Stimulated activated CD4-positive, alpha-beta T cell treated with anti-CD3 and anti-CD28 coated beads, Interleukin-2, amount 100 ng/mL, for 4 hours (primary cell): ENCODE results near the gene CRB1.
A peak's percentile ranks its signal among the peaks of the same experiment; 100 is the strongest.

Experiments used
- DNase-seq: peaks from one replicate; pipeline ENCODE4 v3.0.0-alpha.2; 2020; ENCODE audit warnings: low read depth

CRB1 gene

DNA sequence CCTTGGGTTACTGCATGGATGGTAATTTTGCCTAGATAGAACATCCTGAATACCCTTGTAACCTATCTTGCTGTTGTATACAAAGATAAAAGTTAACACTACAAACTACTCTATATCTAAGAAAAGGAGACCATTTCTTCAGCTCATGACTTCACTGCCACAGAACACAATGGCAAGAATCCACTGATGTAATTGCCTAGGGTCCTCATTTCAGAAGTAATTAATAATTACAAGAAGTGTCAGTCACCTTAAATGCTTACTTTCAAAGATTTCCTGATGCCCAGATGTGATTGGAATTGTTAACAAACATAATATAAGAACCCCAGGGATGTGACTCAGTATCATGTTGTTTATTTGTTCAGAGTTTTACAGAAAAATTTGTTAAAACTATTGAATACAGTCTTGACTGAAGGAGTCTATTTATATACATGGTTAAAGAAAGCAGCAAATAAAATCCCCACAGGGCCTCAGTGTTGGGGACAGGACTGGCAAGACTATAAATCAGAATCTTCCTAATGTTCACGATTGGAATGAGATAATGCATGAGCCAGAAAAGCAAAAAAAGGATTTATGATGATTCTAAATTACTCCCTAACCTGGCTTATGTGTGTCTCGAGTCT is 83.9 kb downstream of the CRB1 start:
- no peak for DNase-seq

DNA sequence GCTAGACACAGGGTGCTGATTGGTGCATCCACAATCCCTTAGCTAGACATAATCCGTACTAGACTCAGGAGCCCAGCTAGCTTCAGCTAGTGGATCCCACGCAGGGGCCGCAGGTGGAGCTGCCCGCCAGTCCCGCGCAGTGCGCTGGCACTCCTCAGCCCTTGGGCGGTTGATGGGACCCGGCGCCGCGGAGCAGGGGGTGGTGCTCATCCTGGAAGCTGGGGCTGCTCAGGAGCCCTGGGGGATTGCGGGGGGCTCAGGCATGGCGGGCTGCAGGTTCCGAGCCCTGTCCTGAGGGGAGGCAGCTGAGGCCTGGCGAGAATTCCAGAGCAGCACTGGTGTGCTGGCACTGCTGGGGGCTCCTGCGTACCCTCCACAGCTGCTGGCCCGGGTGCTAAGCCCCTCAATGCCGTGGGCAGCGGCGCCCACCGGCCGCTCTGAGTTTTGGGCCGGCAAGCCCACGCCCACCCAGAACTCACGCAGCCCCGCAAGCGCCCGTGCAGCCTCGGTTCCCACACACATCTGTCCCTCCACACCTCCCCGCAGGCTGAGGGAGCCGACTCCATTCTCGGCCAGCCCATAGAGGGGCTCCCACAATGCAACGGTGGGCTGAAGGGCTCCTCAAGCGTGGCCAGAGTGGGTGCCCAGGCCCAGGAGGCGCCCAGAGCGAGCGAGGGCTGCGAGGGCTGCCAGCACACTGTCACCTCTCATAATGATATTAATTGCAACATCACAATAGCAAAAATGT is 87.4 kb downstream of the CRB1 start:
- no peak for DNase-seq

DNA sequence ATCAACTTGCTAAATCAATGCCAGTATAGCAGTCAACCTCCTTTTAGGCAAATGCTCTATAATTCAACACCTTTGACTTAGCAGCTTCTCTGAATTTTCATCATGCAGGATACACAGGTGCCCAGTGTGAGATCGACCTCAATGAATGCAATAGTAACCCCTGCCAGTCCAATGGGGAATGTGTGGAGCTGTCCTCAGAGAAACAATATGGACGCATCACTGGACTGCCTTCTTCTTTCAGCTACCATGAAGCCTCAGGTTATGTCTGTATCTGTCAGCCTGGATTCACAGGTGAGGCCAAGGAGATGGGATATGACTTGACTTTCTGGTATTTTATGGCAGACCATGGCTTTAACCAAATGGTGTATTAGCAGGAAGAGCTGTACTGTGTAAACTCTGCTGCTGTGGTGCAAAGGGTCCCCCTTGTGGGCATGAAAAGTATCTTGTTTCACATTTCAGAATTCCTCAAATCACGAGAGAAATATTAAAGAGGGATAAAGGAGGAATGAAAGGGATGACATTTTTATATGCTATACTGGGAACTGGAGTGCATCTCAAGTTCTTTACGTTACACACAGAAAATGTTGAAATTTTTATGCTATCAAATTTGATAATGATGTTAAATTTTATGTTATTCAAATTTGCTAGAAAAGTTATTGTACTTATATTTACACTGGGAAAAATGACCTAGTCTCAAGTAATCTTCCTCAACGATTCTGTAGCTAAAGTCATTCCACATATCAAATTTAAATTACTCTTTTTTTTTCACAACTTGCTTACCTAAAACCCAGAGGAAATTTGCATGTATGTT is 88.9 kb downstream of the CRB1 start:
- no peak for DNase-seq

DNA sequence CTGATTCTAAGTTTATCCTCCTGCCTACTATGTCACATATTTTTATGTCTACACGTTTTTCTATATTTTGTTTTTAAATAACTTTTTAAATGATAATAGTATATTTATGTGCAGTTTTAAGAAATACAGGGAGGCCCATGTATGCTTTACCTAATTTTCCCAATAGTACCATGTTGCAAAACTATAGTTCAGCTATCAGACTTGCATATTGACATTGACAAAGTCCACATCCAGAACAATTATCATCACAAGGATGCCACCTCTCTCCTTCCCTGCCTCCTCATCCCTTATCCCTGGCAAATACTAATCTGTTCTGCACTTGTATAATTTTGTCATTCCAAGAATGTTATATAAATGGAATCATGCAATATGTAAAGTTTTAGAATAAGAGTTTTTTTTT is 90.9 kb downstream of the CRB1 start:
- no peak for DNase-seq

DNA sequence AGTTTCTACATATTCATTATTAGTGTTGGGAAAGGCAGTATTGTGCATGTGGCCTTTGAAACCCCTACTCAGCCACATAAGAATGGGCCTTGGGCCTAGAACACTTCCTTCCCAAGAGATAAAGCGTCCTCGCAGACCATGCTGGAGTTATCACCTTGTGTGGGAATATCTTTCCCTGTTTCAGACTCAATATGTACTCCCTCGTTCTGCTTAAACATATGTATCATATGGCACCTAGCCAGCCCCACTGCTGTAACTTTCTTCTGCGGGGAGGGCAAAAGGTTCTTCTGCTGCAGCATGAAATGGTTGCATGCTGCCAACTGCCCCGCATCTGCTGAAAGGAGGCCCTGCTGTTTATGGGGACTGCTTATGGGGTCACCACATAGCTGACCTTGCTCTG is 92.0 kb downstream of the CRB1 start:
- no peak for DNase-seq

DNA sequence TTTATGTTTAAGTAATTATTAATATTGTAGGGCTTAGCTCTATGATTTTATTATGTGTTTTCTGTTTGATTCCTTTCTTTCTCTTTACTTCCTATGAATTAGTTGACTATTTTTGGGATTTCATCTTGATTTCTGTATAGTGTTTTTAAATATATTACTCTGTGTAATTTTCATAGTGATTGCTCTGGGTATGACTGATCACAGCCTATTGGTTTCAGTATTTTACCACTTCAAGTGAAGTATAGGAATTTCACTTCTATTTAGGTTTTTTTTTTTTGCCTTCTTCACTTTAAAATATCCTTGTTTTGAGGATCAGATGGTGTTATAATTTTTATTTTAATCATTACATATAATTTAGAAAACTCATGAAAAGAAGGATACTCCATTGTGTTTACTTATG is 94.8 kb downstream of the CRB1 start:
- no peak for DNase-seq

DNA sequence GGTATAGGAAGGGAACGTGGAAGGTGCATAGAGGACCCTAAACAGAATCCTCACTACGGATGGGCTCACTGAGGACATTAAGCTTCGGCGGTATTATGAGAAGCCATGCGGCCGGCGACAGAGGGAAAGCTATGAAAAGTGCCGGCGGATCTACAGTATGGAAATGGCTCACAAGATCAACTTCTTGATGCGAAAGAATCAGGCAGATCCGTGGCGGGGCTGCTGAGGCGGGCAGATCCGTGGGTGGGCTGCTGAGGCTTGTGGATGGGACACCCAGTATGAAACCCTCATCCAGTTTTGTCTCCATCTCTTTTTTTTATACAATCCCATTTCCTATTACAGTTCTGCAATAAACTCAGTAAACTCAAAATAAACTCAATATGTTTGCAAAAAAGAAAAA is 95.8 kb downstream of the CRB1 start:
- no peak for DNase-seq

DNA sequence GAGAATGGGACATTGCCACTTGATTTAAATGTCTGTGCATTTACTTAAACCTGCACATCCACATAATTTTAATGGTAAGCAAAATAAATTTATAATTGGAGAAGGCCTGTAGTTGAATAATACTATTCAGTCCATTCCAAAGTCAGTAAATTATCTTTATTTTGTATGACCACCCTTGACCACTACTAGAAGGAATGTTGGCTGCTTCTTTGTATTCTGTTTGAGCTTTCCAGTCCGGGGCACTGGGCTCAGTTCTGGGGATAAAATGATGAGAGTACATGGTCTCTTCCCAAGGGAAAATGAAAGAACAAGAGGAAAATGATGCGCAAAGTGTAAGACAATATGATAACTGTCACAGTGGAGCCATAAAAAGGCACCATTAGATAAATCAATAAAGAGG is 98.9 kb downstream of the CRB1 start:
- DNase-seq, result no peak

DNA sequence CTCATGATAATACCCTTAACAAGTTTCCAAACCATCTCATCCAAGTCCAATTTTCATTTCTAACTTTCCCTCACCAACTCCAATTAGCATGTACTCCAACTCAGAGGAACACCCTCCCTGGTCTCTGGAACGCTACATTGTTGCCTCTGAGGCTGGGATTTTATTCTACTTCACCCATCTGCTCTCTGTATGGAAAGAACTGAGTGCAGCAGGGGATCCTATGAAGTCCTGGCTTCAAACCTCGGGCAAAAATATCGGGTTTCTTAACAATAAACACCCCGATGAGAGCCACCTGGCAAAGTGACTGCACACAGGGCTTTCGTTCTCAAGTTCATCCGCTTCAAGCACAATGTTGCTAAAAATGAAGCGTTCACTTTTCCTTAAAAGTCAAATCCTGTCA is 99.6 kb downstream of the CRB1 start:
- DNase-seq, result no peak

DNA sequence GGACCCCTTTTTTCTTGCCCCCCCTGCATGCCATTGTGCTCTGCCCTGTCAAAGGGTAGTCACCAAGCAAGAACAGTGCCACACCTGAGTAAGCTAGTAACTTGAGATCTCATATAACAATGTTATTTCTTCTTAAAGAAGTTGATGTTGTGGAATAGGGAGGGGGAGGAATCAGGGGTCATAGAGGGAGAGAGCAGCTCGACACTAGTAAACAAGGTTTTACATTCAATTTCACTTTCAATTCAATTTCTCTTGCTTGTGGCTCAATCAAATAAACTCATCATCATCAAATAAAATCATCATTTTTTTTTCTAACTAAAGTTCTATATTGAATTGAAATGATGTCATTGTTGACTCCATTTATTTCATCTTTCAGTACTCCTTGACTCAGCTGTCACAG is 106.4 kb downstream of the CRB1 start:
- DNase-seq, result no peak

DNA sequence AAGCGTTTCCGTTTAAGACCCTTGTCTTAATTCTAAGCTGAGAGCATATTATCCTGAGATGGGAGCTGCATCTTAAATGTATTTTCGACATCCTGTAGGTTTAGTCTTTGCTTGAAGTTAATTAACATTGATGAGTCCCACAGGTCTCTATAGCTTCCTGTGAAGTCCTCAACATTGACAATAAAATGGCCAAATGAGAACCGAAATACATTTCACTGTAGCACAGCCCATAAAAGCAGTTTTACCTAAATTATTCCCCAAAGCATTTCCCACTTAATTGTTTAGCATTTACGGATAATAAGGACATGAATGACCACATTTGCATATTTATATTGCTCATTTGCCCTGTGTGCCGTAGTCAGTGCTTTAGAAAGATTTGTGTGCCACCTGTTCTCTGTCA is 116.4 kb downstream of the CRB1 start:
- DNase-seq, result no peak

DNA sequence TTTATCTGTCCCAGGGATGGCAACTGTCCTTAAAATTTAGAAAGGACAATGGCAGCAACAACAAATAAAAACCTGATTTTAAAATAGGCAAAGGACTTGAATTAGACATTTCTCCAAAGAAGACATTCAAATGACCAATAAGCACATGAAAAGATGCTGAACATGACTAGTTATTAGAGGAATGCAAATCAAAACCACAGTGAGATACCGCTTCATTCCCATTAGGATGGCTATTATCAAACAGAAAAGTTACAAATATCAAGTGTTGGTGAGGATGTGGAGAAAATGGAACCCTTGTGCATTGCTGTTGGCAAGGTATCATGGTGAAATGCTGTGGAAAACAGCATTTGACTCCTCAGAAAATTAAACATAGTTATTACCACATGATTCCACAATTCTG is 120.7 kb downstream of the CRB1 start:
- DNase-seq, result no peak

DNA sequence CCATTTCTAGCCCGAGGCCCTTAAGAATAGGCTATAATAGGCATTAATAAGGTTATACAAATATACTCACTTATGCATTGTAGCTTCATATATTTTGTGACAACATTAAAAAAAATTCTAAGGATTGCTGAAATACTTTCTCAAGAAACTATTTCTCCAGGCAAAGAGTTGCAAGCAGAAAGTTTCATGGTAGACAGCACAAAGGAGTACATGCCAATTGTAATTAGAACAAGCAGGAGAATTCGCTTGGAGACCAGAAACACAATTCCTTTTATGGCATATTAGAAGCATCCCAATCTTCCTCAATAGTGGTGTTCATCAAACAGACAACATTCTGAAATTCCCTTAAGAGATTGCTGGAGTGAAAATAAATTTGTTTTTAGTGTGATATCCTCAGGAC is 122.8 kb downstream of the CRB1 start:
- DNase-seq, result no peak

DNA sequence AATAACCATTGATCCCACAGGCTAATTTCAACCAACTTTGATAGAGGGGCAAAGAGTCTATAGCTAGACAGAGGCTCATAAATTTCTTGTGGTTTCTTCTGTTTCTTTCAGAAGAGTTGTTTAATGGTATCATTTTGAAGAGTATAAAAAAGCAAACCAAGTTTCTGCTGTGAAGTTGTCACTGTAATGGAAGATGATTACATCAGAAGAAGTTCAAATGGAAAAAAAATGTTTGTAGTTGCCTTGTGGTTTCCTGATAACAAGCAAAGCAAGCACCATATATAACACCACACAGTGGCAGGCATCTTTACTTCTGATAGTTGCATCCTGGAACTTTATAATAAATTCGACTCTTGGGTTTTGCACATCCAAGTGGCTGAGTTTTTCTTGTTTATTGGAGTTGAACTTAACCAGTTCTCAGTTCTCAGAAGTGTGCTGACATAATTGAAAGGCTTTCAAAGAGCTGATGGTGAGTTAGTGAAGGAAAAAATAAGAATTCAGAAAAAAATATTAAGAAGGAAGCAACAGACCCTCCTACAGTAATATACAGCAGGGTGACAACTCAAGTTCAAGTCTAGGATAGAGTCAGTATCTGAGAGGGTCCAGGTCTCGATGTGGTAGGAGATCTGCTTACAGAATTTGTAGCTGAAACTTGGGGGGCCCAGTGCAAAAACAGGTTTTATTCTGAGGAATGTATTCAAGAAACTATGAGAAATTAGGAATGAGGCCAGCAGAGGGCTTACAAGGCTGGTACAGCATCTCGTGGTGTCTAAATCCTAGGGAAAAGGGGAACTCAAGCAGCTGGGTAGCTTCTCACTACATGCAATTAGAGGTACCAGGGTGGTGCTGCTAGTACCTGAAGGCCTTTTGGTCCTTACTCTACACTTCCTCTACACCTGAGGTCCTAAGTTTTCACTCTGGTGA is 123.5 kb downstream of the CRB1 start:
- no peak for DNase-seq

DNA sequence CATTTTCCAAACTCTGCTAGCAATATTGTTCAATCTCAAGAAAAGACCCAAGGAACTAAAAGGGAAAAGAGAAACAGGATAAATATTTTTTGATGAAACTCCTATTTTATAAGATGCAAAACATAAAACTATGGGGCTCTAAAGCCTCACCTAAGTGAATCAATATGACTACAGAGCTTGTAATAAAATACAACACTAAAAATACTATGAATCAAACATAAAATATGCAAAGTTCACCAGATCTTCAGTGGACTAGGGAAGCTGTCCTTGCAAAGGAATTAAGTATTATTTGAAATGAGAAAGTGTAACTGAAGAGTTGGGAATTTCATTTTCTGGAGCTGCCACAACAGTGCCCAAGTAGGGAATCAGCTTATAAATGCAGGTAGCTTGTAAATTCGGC is 124.5 kb downstream of the CRB1 start:
- no peak for DNase-seq

DNA sequence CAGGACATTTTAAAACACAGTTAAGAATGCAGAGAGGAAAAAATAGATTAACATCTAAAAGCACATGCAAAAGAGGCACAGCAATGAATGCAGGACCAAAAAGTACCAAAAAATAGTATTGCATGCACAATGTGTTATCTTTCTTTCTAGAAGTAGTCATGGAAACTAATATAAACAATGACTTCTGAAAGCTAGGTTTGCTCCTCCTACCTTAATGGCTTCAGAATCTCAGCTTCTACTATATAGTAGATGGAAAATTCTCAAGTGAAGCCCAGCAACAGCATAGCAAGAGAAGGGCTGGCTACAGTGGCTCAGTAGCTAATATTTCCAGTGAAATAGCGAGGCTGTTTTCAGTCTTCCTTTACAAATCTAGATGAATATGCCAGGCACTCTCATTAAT is 125.1 kb downstream of the CRB1 start:
- no peak for DNase-seq

DNA sequence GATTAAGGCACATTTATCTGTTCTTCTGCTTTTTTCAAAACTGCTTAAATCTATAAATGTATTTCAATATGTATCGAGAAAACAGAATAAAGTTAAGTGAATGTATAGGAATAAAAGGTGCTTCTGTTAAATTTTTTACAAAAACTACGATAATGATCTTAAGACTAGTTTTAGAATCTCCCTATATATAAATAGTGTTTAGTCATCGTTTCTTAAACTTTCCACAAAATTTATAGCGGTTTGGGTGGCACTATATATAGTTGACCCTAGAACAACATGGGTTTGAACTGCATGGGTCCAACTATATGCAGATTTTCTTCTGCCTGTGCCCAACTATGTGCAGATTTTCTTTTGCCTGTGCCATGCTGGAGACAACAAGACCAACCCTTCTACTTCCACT is 125.7 kb downstream of the CRB1 start:
- DNase-seq, result no peak

DNA sequence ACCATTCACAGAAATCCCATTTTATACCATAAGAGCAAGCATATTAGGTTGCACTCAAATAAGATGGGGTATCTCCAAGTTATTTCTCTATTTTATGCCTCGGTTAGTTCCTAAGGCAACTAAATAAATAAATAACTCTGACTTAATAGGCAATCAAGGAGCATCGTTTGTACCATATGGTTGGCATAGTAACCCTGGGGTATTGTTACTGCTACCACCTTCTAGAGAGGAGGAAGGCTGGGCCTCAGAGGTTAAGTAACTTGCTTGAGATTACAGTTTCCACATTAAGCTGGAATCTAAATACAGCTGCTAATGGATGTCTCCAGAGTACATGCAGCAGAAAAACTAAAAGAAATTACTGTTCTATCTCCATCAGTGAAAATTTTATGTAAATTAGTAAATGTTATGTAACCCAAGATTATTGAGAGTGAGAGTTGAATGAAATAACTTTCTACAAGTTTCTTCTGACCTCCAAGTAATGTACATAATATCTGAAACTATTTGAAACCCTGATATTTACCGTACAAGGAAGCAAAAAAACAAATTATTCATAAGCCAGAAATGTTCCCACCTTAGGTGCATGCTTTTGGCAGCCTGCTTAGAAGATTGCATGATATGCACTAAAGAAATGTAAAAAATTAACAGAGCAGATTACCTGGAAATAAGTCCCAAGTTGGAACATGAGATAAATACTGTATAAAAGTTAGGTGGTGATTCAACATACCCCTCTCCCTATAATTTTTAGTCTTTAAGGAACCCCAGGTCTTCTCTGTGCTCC is 127.0 kb downstream of the CRB1 start:
- no peak for DNase-seq

DNA sequence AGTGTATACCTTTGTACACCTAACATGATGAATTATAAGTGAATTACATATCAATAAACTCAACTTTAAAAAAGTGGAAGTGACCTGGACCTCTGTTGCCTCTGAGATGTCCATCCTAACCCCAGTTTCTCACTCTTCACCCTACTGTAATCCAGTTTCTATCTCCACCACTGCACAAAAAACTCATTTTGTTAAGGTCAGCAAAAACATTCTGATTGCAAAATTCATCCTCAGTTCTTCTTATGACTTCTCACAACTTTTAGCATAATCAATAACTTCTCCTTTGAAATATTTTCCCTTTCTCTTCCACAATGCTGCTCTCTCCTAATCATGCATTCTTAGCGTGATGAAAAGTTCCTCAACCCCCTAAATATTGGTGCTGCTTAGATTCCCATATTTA is 129.8 kb downstream of the CRB1 start:
- no peak for DNase-seq

DNA sequence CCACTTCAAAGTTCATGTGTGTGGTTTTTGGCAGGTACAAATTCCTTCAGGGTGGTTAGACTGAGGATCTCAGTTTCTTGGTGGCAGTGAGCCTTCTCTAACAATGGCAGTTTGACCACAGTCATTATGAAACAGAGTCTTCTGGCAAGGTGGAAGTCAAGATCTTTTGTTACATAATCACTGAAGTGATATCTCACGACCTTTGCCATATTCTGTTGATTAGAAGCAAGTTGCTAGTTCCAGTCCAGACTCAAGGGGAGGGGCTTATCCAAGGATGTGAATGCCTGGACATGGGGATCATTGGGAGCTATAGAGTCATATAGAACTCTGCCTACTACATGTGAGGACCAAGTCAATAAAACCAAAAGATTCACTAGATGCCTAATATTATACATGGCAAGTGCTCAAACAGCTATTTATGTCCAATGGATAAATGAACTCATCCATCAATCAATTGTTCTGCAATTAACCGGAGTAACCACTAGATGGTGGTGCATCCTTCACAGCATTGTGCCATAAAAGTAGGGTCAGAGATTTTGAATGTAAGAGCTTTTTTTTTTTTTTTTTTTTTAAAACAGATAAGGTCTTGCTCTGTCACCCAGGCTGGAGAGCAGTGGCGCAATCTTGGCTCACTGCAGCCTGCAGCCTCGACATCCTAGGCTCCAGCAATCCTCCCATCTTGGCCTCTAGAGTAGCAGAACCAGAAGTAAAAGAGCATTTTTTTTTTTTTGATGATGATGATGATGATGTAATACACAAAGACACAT is 131.9 kb downstream of the CRB1 start:
- DNase-seq, result peak; percentile 2

DNA sequence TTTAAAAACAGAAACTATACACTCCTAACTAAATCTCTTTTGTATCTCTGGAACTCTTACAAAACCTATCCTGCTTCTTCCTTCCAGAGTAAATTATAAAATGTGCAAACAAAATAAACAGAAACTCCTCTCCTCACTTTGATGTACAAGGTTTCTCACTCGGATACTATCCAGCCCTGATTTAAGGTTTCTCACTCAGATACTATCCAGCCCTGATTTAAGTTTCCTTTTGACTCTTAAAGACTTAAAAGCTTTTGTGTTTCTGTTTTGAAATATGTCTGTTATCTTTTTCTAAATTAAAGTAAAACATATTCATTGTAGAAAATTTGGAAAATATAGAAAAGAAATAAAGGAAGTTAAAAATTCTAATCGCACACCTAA is 132.5 kb downstream of the CRB1 start:
- no peak for DNase-seq
